Spleen (tissue), 11 donors: ENCODE measurements around the gene FMO1. TPM values are rescaled to one million over a fixed set of nuclear protein-coding genes. Genes with fewer than 3 reads are reported as not detected.
"Not testable (repeated sequence)": the region's sequence is repeated elsewhere in the genome, so short reads cannot be mapped to it uniquely, and the experiment has no call there.

Source experiments
- DNase-seq: peaks from one replicate; pipeline ENCODE4 v3.0.0-alpha.2; 2020
- H3K27ac ChIP-seq, 8 donors: fragments of 200-600 bp; sonication (generic) in 7 of 8; 1 replicate in 4 of 8; 2 replicates in 4 of 8; pipeline versions ENCODE4 v1.5.0 to v1.8.0; 2016 to 2021; ENCODE audit warnings: inconsistent platforms in 4 of 8, mild to moderate bottlenecking in 4 of 8, moderate library complexity in 1 of 8
- H3K27me3 ChIP-seq, 7 donors: fragments of 200-600 bp; sonication (generic) in 6 of 7; replicated peaks in 1 of 7; 1 replicate in 4 of 7; 2 replicates in 3 of 7; pipeline versions ENCODE4 v1.5.0 to v1.8.0; 2016 to 2021; ENCODE audit warnings: inconsistent platforms in 3 of 7, mild to moderate bottlenecking in 1 of 7
- H3K36me3 ChIP-seq, 6 donors: fragments of 200-600 bp; sonication (generic) in 5 of 6; 1 replicate in 4 of 6; 2 replicates in 2 of 6; pipeline versions ENCODE4 v1.5.0 to v1.8.0; 2016 to 2021; ENCODE audit warnings: inconsistent platforms in 2 of 6
- H3K4me1 ChIP-seq, 6 donors: fragments of 200-600 bp; sonication (generic) in 5 of 6; 1 replicate in 3 of 6; 2 replicates in 3 of 6; pipeline versions ENCODE4 v1.5.0 to v1.8.0; 2016 to 2021; ENCODE audit warnings: inconsistent platforms in 3 of 6
- H3K4me3 ChIP-seq, 8 donors: fragments of 200-600 bp; sonication (generic) in 7 of 8; 1 replicate in 4 of 8; 2 replicates in 4 of 8; pipeline versions ENCODE4 v1.5.0 to v1.8.0; 2016 to 2021; ENCODE audit warnings: inconsistent platforms in 4 of 8, mild to moderate bottlenecking in 4 of 8, moderate library complexity in 2 of 8
- H3K9me3 ChIP-seq, 8 donors: fragments of 200-600 bp; sonication (generic) in 7 of 8; 1 replicate in 4 of 8; 2 replicates in 4 of 8; pipeline versions ENCODE4 v1.5.0 to v1.8.0; 2016 to 2021; ENCODE audit warnings: inconsistent platforms in 4 of 8
- CTCF ChIP-seq, 11 experiments: fragments of 200-600 bp in 7 of 11; fragments of 450-650 bp in 4 of 11; sonication (generic) in 4 of 11; IDR thresholded peaks in 8 of 11; conservative IDR thresholded peaks in 3 of 11; 1 replicate in 7 of 11; 2 replicates in 4 of 11; pipeline versions ENCODE4 v1.4.0 to v1.8.0; 2016 to 2021; ENCODE audit warnings: antibody characterized with exemption in 11 of 11, inconsistent platforms in 4 of 11, mild to moderate bottlenecking in 1 of 11
- POLR2A ChIP-seq, 3 donors: fragments of 450-650 bp; IDR thresholded peaks; one replicate each; pipeline ENCODE4 v1.5.1; 2017; ENCODE audit warnings: antibody characterized with exemption in 3 of 3, mild to moderate bottlenecking in 1 of 3
- POLR2AphosphoS5 ChIP-seq, 3 donors: sonication (generic); formaldehyde crosslinking; IDR thresholded peaks; one replicate each; pipeline ENCODE4 v1.5.1; 2017; ENCODE audit warnings: antibody characterized with exemption in 3 of 3
- whole genome bisulfite sequencing, 5 donors: extraction: QIAGEN DNeasy Blood & Tissue Kit in 3 of 5; methylation state at CpG; one replicate each; pipeline versions ENCODE4 v1.1.5 to v1.1.7; 2013 to 2018; 5-methylcytosine and 5-hydroxymethylcytosine counted together
- intact Hi-C: fragments of 100-400 bp; cut with DNase I; formaldehyde crosslinking; loops from one replicate; pipeline ENCODE4 v1.15.0; 2023; ENCODE audit warnings: low total_unique reads
- polyA plus RNA-seq, 3 donors: library from polyadenylated mRNA; stranded (reverse); fragments of 200-250 nt; gene quantifications; one replicate each; pipeline ENCODE4 v1.2.1, GENCODE V29; 2013
- total RNA-seq, 7 donors: library from RNA; depleted of rRNA in 3 of 7; stranded (reverse); fragments of >200 nt in 3 of 7; fragmentation: NEBNext Ultra II Directional in 4 of 7; extraction: Animal tissue kit (Norgen Biotek cat#: 25700) in 4 of 7; gene quantifications; one replicate each; pipeline versions ENCODE4 v1.1.0 to v1.2.1, GENCODE V29; 2016 to 2021
- donor health status: healthy with polysubstance abuse.
- donor health status: DM: no; HTN: no; CAD: no; lungs with moderate emphysema.
- donor health status: DM: no; HTN: no; CAD: no.
- donor health status: Bipolar disorder and iron deficiency.
- donor health status: healthy.
- donor health status: DM: no; HTN: no; CAD: no.
- donor health status: DM: yes; HTN: yes; CAD: no.

The FMO1 gene
- total and polyA plus RNA-seq, 10 donors = 0.17 to 0.30 (median 0.22) TPM; not detected in 7

DNA sequence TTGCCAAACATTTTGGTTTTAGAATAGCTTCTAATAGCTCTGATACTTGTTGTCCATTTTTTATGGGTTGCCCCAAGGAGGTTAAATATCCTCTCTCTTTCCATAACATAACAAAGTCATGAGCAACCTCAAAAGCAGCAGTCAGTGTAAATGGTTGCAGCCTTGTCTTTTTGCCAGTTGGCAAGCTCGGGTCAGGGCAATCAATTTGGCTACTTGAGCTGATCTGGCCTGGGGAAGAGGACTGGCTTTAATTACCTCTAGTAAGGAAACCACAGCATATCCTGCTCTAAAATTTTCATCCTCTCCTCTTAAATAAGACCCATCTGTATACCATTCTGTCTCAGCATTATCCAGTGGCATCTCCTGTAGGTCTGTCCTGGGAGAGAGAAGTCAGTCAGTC lies 44.5 kb downstream of the FMO1 start:
- Histone ChIP-seq H3K9me3 (peaks cover 0 to 6% (median 0%) of the 10 kb centered on the region in 8 donors), H3K4me1 (no peaks in the 10 kb centered on the region), H3K4me3 (no peak overlapping the region), H3K27ac (no peak overlapping the region), H3K36me3 (no peaks in the 10 kb centered on the region), H3K27me3 (no peaks in the 10 kb centered on the region)
- intact Hi-C loops = no loop called here
- 46 to 66% (median 61%) methylated on average over 1 of the region's 1 CpG for WGBS, 5 donors
- no peak for DNase-seq
- no peak for TF ChIP-seq POLR2AphosphoS5 (IDR thresholded peaks at IDR 0.05)
- no peak for TF ChIP-seq CTCF (IDR thresholded peaks at IDR 0.05 in 8 of 11, conservative IDR thresholded peaks at IDR 0.05 in 3 of 11)
- no peak for TF ChIP-seq POLR2A (IDR thresholded peaks at IDR 0.05)

DNA sequence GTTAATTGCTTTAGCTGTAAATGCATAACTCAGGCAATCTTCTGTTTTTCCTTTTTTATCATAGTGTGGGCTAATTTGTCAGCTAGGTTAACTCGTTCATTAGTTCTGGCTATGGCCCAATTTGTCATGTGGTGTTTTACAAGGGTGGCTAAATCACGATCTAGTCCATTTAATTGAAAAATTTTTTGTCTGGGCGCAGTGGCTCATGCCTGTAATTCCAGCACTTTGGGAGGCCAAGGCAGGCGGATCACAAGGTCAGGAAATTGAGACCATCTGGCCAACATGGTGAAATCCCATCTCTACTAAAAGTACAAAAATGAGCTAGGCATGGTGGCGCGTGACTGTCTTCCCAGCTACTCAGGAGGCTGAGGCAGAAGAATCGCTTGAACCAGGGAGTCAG lies 47.1 kb downstream of the FMO1 start:
- H3K27me3 ChIP-seq, H3K27ac ChIP-seq, intact Hi-C loops, H3K4me1 ChIP-seq, H3K4me3 ChIP-seq, H3K36me3 ChIP-seq, DNase-seq: not testable (repeated sequence)
- WGBS, 5 donors = 80 to 89% (median 84%) methylated on average over 7 of the region's 7 CpGs
- peaks cover 2 to 32% (median 20%) of the 10 kb centered on the region in 8 donors for H3K9me3 ChIP-seq

DNA sequence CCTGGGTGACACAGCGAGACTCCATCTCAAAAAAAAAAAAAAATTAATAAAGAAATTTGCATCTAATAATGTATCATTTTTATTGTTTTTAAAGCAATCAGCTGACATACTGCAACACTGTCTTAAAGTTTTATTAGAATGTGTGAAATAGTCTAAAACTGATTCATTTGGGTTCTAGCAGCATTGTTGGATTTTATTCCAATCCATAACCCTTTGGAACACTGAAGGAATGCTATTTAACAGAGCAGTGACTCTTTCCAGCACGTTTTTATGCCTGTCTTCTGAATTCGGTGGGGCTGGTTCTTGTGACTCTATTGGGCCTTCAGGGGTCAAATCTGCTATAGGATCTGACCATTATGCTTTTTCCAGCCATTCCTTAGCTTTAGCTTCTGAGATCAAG lies 47.5 kb downstream of the FMO1 start:
- no peak overlapping the region for H3K4me3 ChIP-seq

GRCh38 chr1:171296897-171297296 lies 48.6 kb downstream of the FMO1 start:
- TF ChIP-seq POLR2A (IDR thresholded peaks at IDR 0.05) = no peak
- no peak for TF ChIP-seq CTCF (IDR thresholded peaks at IDR 0.05 in 8 of 11, conservative IDR thresholded peaks at IDR 0.05 in 3 of 11)
- TF ChIP-seq POLR2AphosphoS5 (IDR thresholded peaks at IDR 0.05) = no peak
- intact Hi-C loops = no loop called here
- no peaks in the 10 kb centered on the region for H3K4me1 ChIP-seq
- DNase-seq = no peak
- peaks cover 13 to 47% (median 35%) of the 10 kb centered on the region in 8 donors for H3K9me3 ChIP-seq
- no peaks in the 10 kb centered on the region for H3K27me3 ChIP-seq
- WGBS, 5 donors = 61 to 74% (median 64%) methylated on average over 2 of the region's 2 CpGs
- no peaks in the 10 kb centered on the region for H3K36me3 ChIP-seq
- no peak overlapping the region for H3K27ac ChIP-seq
- no peak overlapping the region for H3K4me3 ChIP-seq

More for the DNA sequence above, 47.5 kb downstream of the FMO1 start:
- TF ChIP-seq POLR2A (IDR thresholded peaks at IDR 0.05) (no peak), POLR2AphosphoS5 (IDR thresholded peaks at IDR 0.05) (no peak), CTCF (IDR thresholded peaks at IDR 0.05 in 8 of 11, conservative IDR thresholded peaks at IDR 0.05 in 3 of 11) (no peak)
- Histone ChIP-seq H3K27me3 (no peaks in the 10 kb centered on the region), H3K9me3 (peaks cover 6 to 36% (median 24%) of the 10 kb centered on the region in 8 donors), H3K4me1 (no peaks in the 10 kb centered on the region), H3K27ac (no peak overlapping the region), H3K36me3 (no peaks in the 10 kb centered on the region)
- intact Hi-C loops = no loop called here
- 73 to 91% (median 83%) methylated on average over 3 of the region's 3 CpGs for WGBS, 5 donors
- DNase-seq = no peak

DNA sequence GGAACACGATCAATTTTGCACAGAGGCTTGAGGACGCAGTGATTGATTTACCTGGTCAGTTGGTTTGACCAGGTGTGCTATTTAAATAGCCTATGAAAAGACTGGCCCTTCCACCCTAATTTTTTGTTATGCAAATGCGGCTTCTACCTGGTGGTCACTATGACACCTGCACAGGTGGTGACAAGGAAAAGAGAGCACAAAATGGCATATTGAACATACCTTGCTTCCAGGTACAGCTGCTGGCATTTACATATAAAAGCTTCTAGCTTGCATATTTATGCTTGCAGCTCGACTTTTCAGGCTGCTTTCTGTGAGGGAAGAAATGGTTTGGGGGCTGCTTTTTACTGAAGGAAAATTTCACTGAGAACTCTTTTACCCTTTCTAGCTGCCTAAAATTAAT lies 50.4 kb downstream of the FMO1 start:
- WGBS, 5 donors = 71 to 82% (median 79%) methylated on average over 4 of the region's 4 CpGs

More for the DNA sequence above, 50.4 kb downstream of the FMO1 start:
- no peak for DNase-seq
- Histone ChIP-seq H3K4me1 (no peaks in the 10 kb centered on the region), H3K36me3 (no peaks in the 10 kb centered on the region), H3K4me3 (no peak overlapping the region), H3K27me3 (no peaks in the 10 kb centered on the region), H3K27ac (no peak overlapping the region), H3K9me3 (peaks cover 13 to 62% (median 42%) of the 10 kb centered on the region in 8 donors)
- TF ChIP-seq POLR2A (IDR thresholded peaks at IDR 0.05) (no peak), POLR2AphosphoS5 (IDR thresholded peaks at IDR 0.05) (no peak), CTCF (IDR thresholded peaks at IDR 0.05 in 8 of 11, conservative IDR thresholded peaks at IDR 0.05 in 3 of 11) (no peak)
- intact Hi-C loops = no loop called here
